Ovary (tissue), 3 donors: Measurements from ENCODE around the gene TRIM74.
"Not testable (repeated sequence)": the region's sequence is repeated elsewhere in the genome, so short reads cannot be mapped to it uniquely, and the experiment has no call there.

Source experiments
- EP300 ChIP-seq: sonication (generic); formaldehyde crosslinking; IDR thresholded peaks from one replicate; pipeline ENCODE4 v1.6.1; 2017; ENCODE audit warnings: antibody characterized with exemption
- POLR2A ChIP-seq: fragments of 450-650 bp; IDR thresholded peaks from one replicate; pipeline ENCODE4 v1.6.1; 2017; ENCODE audit warnings: antibody characterized with exemption, mild to moderate bottlenecking, moderate library complexity
- TF ChIP-seq, protein P1 (sequence below), 3 donors: fragments of 450-650 bp in 2 of 3; fragments of 200-600 bp in 1 of 3; IDR thresholded peaks; one replicate each; pipeline versions ENCODE4 v1.5.1 to v1.8.0; 2016 to 2022; ENCODE audit warnings: antibody characterized with exemption in 3 of 3, mild to moderate bottlenecking in 1 of 3
- donor health status: DM: no; HTN: no; CAD: no.

DNA sequence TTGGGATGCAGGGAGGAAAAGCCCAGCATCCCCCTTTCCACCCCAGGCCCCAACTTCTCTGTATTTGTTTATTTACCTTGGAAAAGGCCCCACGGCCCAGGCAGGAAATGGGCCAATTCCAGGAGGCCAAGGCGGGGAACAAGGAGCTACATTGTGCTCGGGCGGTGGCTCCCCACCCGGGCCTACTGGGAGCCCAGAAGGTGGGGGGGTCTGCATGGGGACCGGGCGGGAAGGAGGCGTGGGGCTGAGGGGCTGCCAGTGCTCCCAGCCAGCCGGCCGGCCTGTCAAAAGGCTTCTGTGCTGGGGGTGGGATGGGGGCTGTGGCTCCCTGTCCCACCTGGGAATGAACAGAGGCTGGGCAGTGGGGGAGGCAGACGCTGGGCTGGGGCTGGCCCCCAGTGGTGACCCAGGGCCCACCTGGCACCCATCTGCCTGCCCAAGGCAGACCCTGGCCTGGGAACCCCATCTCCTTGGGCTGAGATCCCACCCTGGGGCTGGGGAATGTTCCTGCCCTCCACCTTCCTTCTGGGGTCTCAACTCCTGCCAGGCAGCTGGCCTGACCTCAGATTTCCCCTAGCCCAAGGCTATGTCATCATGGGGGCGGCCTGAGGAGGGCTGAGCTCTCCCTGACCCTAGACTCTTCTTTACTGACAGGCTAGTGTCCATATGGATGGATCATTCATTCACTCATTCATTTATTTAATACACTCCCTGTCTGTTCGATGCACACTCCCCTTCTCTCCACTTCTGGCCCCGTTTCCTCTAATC is 21.1 kb upstream of the TRIM74 start:
- not testable (repeated sequence) for TF ChIP-seq POLR2A, EP300
- TF ChIP-seq, protein P1, sequence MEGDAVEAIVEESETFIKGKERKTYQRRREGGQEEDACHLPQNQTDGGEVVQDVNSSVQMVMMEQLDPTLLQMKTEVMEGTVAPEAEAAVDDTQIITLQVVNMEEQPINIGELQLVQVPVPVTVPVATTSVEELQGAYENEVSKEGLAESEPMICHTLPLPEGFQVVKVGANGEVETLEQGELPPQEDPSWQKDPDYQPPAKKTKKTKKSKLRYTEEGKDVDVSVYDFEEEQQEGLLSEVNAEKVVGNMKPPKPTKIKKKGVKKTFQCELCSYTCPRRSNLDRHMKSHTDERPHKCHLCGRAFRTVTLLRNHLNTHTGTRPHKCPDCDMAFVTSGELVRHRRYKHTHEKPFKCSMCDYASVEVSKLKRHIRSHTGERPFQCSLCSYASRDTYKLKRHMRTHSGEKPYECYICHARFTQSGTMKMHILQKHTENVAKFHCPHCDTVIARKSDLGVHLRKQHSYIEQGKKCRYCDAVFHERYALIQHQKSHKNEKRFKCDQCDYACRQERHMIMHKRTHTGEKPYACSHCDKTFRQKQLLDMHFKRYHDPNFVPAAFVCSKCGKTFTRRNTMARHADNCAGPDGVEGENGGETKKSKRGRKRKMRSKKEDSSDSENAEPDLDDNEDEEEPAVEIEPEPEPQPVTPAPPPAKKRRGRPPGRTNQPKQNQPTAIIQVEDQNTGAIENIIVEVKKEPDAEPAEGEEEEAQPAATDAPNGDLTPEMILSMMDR (IDR thresholded peaks at IDR 0.05): not testable (repeated sequence)
